GM04504 (cell line): ENCODE results near the gene CHRFAM7A.
"Not testable (repeated sequence)": the region's sequence is repeated elsewhere in the genome, so short reads cannot be mapped to it uniquely, and the experiment has no call there.

Source experiments
- DNase-seq: peaks from one replicate; pipeline ENCODE4 v3.0.0-alpha.2; 2012; ENCODE audit warnings: low read depth

The CHRFAM7A gene

DNA sequence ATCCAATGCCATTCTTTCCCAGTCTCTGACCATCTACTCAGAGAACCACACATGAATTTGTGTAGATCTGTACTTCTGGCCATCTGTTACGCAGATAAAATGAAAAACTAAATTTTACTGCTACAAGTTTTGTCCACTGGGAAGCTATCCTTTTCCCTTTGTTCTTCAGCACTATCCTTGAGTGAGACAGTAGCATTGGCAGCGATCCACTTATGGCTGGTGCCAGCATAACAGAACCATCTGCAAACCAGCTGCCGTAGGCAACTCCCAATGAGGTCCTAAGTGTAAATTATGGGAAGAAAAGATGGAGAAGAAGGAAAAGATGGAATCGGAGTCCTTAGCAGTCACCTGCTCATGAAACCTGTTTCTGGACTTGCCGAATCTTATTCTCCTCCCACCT is 72.3 kb downstream of the CHRFAM7A start:
- DNase-seq, result not testable (repeated sequence)

DNA sequence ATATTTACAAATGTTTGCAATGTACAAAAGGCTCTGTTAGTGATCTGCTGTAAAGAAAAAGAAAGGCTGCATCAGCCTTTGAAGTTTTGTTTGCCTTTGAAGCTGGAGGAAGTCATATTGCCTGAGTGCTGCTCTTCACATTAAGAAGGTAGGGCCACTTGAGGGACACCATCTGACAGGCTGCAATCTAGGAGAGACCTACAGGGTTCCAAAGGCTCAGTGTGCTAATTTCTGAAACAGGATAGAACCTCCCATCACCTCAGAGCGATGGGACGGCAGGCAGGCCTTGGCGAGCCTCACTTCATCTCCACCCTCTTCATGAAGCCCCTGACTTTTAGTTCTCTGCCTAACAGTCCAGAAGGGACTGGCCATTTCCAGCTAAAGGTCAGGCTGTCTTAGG is 77.6 kb downstream of the CHRFAM7A start:
- not testable (repeated sequence) for DNase-seq

DNA sequence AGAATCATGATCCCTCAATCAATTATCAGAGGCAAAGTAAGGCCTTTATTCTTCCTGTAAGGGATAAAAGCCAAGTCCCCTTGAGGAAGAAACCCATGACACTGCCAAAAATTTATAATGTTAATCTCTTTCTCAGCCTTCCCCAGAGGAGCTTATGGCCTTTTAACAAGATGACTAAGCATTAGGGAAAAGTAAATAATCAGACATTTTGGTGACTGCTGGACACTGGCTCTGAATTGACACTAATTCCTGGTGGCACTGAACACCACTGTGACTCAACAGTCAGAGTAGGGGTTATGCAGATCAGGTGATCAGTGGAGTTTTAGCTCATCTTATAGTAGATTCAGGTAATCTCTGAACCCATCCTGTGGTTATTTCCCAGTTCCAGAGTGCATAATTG is 82.8 kb downstream of the CHRFAM7A start:
- DNase-seq, result not testable (repeated sequence)
